A549 (cell line): ENCODE results near the gene LDLRAD4.

Source experiments
- ESRRA ChIP-seq: fragments of 150-350 bp; IDR thresholded peaks from 2 replicates; pipeline ENCODE4 v1.6.1; 2014; ENCODE audit warnings: mild to moderate bottlenecking, low read length, borderline replicate concordance
- POLR2A ChIP-seq: IDR thresholded peaks from 2 replicates; pipeline ENCODE4 v1.6.1; 2012; ENCODE audit warnings: mild to moderate bottlenecking, low read length
- RAD21 ChIP-seq, 2 experiments: fragments of >200 bp in 1 of 2; sonication (Bioruptor Twin) in 1 of 2; formaldehyde crosslinking in 1 of 2; IDR thresholded peaks in 1 of 2; conservative IDR thresholded peaks in 1 of 2; 2 replicates in 1 of 2; 3 replicates in 1 of 2; pipeline ENCODE4 v1.6.1; 2012 to 2018; ENCODE audit warnings: inconsistent platforms in 1 of 2
- RFX5 ChIP-seq: fragments of 450-650 bp; IDR thresholded peaks from 2 replicates; pipeline ENCODE4 v1.7.1; 2014; ENCODE audit warnings: antibody characterized with exemption, mild to moderate bottlenecking, moderate library complexity
- SMC3 ChIP-seq: fragments of >200 bp; sonication (Bioruptor Twin); formaldehyde crosslinking; IDR thresholded peaks from 3 replicates; pipeline ENCODE4 v1.6.1; 2018; ENCODE audit warnings: inconsistent platforms
- TF ChIP-seq, protein P1 (sequence below): fragments of >200 bp; sonication (Bioruptor Twin); formaldehyde crosslinking; IDR thresholded peaks from 3 replicates; pipeline ENCODE4 v1.5.1; 2016
- TF ChIP-seq, protein P2 (sequence below): fragments of 150-350 bp; IDR thresholded peaks from 2 replicates; pipeline ENCODE4 v1.6.1; 2014; ENCODE audit warnings: low read depth, mild to moderate bottlenecking, low read length

DNA sequence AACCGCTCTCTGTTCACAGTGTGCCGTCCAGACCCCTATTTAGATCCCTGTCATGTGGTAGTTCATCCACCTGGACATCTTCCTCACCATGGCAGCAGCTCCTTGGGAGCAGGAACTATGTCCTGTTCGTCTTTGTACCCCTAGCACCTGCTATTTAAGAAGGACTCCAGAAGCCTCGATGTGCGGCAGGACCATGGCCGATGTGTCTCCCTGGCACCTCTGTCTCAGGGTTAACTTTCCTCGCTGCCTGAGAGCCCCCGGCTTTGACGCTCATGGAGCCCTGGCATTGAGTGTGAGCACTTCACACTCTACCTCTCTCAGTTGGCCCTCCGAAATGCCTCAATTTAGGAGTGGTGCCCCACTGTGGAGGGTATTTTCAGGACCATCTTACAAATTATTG lies 355.8 kb downstream of the LDLRAD4 start:
- no peak for TF ChIP-seq ESRRA
- no peak for TF ChIP-seq RAD21 (conservative IDR thresholded peaks at IDR 0.05 in 1 of 2, IDR thresholded peaks at IDR 0.05 in 1 of 2)
- no peak for TF ChIP-seq POLR2A
- no peak for TF ChIP-seq SMC3
- TF ChIP-seq, protein P1, sequence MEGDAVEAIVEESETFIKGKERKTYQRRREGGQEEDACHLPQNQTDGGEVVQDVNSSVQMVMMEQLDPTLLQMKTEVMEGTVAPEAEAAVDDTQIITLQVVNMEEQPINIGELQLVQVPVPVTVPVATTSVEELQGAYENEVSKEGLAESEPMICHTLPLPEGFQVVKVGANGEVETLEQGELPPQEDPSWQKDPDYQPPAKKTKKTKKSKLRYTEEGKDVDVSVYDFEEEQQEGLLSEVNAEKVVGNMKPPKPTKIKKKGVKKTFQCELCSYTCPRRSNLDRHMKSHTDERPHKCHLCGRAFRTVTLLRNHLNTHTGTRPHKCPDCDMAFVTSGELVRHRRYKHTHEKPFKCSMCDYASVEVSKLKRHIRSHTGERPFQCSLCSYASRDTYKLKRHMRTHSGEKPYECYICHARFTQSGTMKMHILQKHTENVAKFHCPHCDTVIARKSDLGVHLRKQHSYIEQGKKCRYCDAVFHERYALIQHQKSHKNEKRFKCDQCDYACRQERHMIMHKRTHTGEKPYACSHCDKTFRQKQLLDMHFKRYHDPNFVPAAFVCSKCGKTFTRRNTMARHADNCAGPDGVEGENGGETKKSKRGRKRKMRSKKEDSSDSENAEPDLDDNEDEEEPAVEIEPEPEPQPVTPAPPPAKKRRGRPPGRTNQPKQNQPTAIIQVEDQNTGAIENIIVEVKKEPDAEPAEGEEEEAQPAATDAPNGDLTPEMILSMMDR = no peak
- TF ChIP-seq, protein P2, sequence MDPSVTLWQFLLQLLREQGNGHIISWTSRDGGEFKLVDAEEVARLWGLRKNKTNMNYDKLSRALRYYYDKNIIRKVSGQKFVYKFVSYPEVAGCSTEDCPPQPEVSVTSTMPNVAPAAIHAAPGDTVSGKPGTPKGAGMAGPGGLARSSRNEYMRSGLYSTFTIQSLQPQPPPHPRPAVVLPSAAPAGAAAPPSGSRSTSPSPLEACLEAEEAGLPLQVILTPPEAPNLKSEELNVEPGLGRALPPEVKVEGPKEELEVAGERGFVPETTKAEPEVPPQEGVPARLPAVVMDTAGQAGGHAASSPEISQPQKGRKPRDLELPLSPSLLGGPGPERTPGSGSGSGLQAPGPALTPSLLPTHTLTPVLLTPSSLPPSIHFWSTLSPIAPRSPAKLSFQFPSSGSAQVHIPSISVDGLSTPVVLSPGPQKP = no peak
- TF ChIP-seq RFX5 = no peak
